ENCODE measurements around the gene PNP. TPM values are rescaled to one million over a fixed set of nuclear protein-coding genes. Genes with fewer than 3 reads are reported as not detected.

PNP gene
- total RNA-seq, 1 experiment from 2014 or later = 56.0 TPM

- no peak overlapping the region for H3K4me3 Mint-ChIP-seq (ENCODE audit: unreplicated experiment)
- TF ChIP-seq, protein P1, sequence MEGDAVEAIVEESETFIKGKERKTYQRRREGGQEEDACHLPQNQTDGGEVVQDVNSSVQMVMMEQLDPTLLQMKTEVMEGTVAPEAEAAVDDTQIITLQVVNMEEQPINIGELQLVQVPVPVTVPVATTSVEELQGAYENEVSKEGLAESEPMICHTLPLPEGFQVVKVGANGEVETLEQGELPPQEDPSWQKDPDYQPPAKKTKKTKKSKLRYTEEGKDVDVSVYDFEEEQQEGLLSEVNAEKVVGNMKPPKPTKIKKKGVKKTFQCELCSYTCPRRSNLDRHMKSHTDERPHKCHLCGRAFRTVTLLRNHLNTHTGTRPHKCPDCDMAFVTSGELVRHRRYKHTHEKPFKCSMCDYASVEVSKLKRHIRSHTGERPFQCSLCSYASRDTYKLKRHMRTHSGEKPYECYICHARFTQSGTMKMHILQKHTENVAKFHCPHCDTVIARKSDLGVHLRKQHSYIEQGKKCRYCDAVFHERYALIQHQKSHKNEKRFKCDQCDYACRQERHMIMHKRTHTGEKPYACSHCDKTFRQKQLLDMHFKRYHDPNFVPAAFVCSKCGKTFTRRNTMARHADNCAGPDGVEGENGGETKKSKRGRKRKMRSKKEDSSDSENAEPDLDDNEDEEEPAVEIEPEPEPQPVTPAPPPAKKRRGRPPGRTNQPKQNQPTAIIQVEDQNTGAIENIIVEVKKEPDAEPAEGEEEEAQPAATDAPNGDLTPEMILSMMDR (IDR thresholded peaks at IDR 0.05; ENCODE audit: unreplicated experiment) = no peak
- BruUV-seq (replicated peaks) = no TSS peak
These were observed 39.2 kb upstream of the PNP start for GRCh38 chr14:20429801-20430669.

GRCh38 chr14:20434701-20435581 is 34.3 kb upstream of the PNP start:
- DNase-seq (ENCODE audit: unreplicated experiment) = no peak
- Mint-ChIP-seq H3K27ac (ENCODE audit: low read depth, unreplicated experiment) (no peak overlapping the region), H3K36me3 (ENCODE audit: insufficient read depth, unreplicated experiment) (no peaks in the 10 kb centered on the region), H3K27me3 (ENCODE audit: insufficient read depth, unreplicated experiment) (no peaks in the 10 kb centered on the region), H3K4me3 (ENCODE audit: unreplicated experiment) (no peak overlapping the region), H3K4me1 (ENCODE audit: insufficient read depth, unreplicated experiment) (no peaks in the 10 kb centered on the region), H3K9me3 (ENCODE audit: unreplicated experiment) (no peaks in the 10 kb centered on the region)
- ChIA-PET CTCF (interaction anchor here (0.6 to 1.4 kb wide), 2 partner anchors 13 to 19 kb away, joined by 3 to 4 read pairs; no protein-coding TSS in a partner anchor), POLR2A (no interaction called here)
- BruUV-seq (replicated peaks) = no TSS peak
- intact Hi-C loops (cut with micrococcal nuclease) = no loop called here
- TF ChIP-seq, protein P1 (IDR thresholded peaks at IDR 0.05; ENCODE audit: unreplicated experiment) = no peak

More at GRCh38 chr14:20429801-20430669, 39.2 kb upstream of the PNP start:
- no peak for DNase-seq (ENCODE audit: unreplicated experiment)
- H3K9me3 Mint-ChIP-seq (ENCODE audit: unreplicated experiment) = no peaks in the 10 kb centered on the region
- no peaks in the 10 kb centered on the region for H3K4me1 Mint-ChIP-seq (ENCODE audit: insufficient read depth, unreplicated experiment)
- peaks cover 6% of the 10 kb centered on the region for H3K36me3 Mint-ChIP-seq (ENCODE audit: insufficient read depth, unreplicated experiment)
- H3K27me3 Mint-ChIP-seq (ENCODE audit: insufficient read depth, unreplicated experiment) = no peaks in the 10 kb centered on the region
- intact Hi-C loops (cut with micrococcal nuclease) = no loop called here
- no peak overlapping the region for H3K27ac Mint-ChIP-seq (ENCODE audit: low read depth, unreplicated experiment)
- POLR2A ChIA-PET = interaction anchor here (0.6 kb wide), 1 partner anchor 24 kb away, joined by 4 read pairs; no protein-coding TSS in a partner anchor
- CTCF ChIA-PET = interaction anchor here (0.6 kb wide), 1 partner anchor 661 kb away, joined by 3 read pairs; no protein-coding TSS in a partner anchor

GRCh38 chr14:20435582-20436362 is 33.4 kb upstream of the PNP start, which contains the start of gene KLHL33:
KLHL33 (minus strand) TSS chr14:20436166; CDS start chr14:20435811, 355 bp downstream.
- H3K27me3 Mint-ChIP-seq (ENCODE audit: insufficient read depth, unreplicated experiment) = no peaks in the 10 kb centered on the region
- ChIA-PET CTCF (interaction anchor here (0.6 to 1.4 kb wide), 4 partner anchors 18 to 177 kb away, joined by 3 to 4 read pairs (median 3); no protein-coding TSS in a partner anchor), POLR2A (no interaction called here)
- no peak for DNase-seq (ENCODE audit: unreplicated experiment)
- intact Hi-C loops (cut with micrococcal nuclease) = no loop called here
- H3K4me3 Mint-ChIP-seq (ENCODE audit: unreplicated experiment) = no peak within 1 kb of the TSS
- no peaks in the 10 kb centered on the region for H3K36me3 Mint-ChIP-seq (ENCODE audit: insufficient read depth, unreplicated experiment)
- no peak within 1 kb of the TSS for H3K27ac Mint-ChIP-seq (ENCODE audit: low read depth, unreplicated experiment)
- no TSS peak for BruUV-seq (replicated peaks)
- TF ChIP-seq, protein P1 (IDR thresholded peaks at IDR 0.05; ENCODE audit: unreplicated experiment) = no peak
- H3K9me3 Mint-ChIP-seq (ENCODE audit: unreplicated experiment) = no peaks in the 10 kb centered on the region
- no peaks in the 10 kb centered on the region for H3K4me1 Mint-ChIP-seq (ENCODE audit: insufficient read depth, unreplicated experiment)
